Neuron (in vitro differentiated cells): ENCODE data around the gene DTWD1.
"Not testable (repeated sequence)": the region's sequence is repeated elsewhere in the genome, so short reads cannot be mapped to it uniquely, and the experiment has no call there.

Experiments used
- H2AFZ ChIP-seq: one replicate; pipeline ENCODE4 v1.6.1; 2013; ENCODE audit warnings: low read depth, mild to moderate bottlenecking, inconsistent platforms, low read length, moderate library complexity
- H3K27me3 ChIP-seq: one replicate; pipeline ENCODE4 v1.6.1; 2013; ENCODE audit warnings: low read length; ENCODE audit not compliant: insufficient read depth
- H3K36me3 ChIP-seq: one replicate; pipeline ENCODE4 v1.6.1; 2013; ENCODE audit warnings: low read length; ENCODE audit not compliant: insufficient read depth
- H3K4me1 ChIP-seq: one replicate; pipeline ENCODE4 v1.6.1; 2013; ENCODE audit warnings: low read length; ENCODE audit not compliant: insufficient read depth
- H3K4me3 ChIP-seq: 2 replicates; pipeline ENCODE4 v1.5.1; 2013; ENCODE audit warnings: mild to moderate bottlenecking, low read length, moderate library complexity
- H3K9me3 ChIP-seq: one replicate; pipeline ENCODE4 v1.6.1; 2013; ENCODE audit warnings: low read length

DTWD1 gene

GRCh38 chr15:49702982-49703381 is 82.1 kb downstream of the DTWD1 start:
- H3K4me3 ChIP-seq, H3K9me3 ChIP-seq, H3K27me3 ChIP-seq, H3K4me1 ChIP-seq, H3K36me3 ChIP-seq, H2AFZ ChIP-seq: not testable (repeated sequence)
